Progenitor cell of endocrine pancreas (in vitro differentiated cells): ENCODE data around the gene FZD4. TPM values are rescaled to one million over a fixed set of nuclear protein-coding genes. Genes with fewer than 3 reads are reported as not detected.
"Not testable (repeated sequence)": the region's sequence is repeated elsewhere in the genome, so short reads cannot be mapped to it uniquely, and the experiment has no call there.

ENCODE experiments used
- DNase-seq: peaks from one replicate; pipeline ENCODE4 v3.0.0; 2021; ENCODE audit warnings: low spot score; ENCODE audit not compliant: unreplicated experiment
- H3K27ac Mint-ChIP-seq: 2 replicates; pipeline ENCODE4 v1.8.0; 2021; ENCODE audit warnings: mild to moderate bottlenecking, moderate library complexity, mixed read lengths
- H3K27me3 Mint-ChIP-seq: 2 replicates; pipeline ENCODE4 v1.8.0; 2021; ENCODE audit warnings: mixed read lengths
- H3K36me3 Mint-ChIP-seq: 2 replicates; pipeline ENCODE4 v1.8.0; 2022; ENCODE audit warnings: mixed read lengths; ENCODE audit not compliant: insufficient read depth
- H3K4me1 Mint-ChIP-seq: 2 replicates; pipeline ENCODE4 v1.8.0; 2021; ENCODE audit warnings: low read depth, mixed read lengths
- H3K4me3 Mint-ChIP-seq: 2 replicates; pipeline ENCODE4 v1.8.0; 2021; ENCODE audit warnings: low read depth, mild to moderate bottlenecking, moderate library complexity, mixed read lengths
- H3K9me3 Mint-ChIP-seq: 2 replicates; pipeline ENCODE4 v1.8.0; 2021; ENCODE audit warnings: low read depth, mixed read lengths
- CTCF ChIP-seq: fragments of 200-600 bp; sonication (generic); IDR thresholded peaks from one replicate; pipeline ENCODE4 v1.5.0; 2021; ENCODE audit warnings: antibody characterized with exemption, mild to moderate bottlenecking; ENCODE audit not compliant: unreplicated experiment
- total RNA-seq: library from RNA; stranded (reverse); gene quantifications from 2 replicates; pipeline ENCODE4 v1.2.1, GENCODE V29; 2021

The FZD4 gene
- total RNA-seq, 1 donor from 2014 or later: 9.3 TPM

GRCh38 chr11:86947541-86947940, 7.7 kb downstream of the FZD4 start:
- Mint-ChIP-seq H3K9me3 (no peaks in the 10 kb centered on the region), H3K4me3 (no peak overlapping the region), H3K27ac (no peak overlapping the region), H3K27me3 (no peaks in the 10 kb centered on the region), H3K36me3 (peaks cover 13% of the 10 kb centered on the region), H3K4me1 (peaks cover 40% of the 10 kb centered on the region)
- no peak for DNase-seq
- no peak for TF ChIP-seq CTCF

- H3K9me3 Mint-ChIP-seq, H3K27ac Mint-ChIP-seq, DNase-seq, H3K27me3 Mint-ChIP-seq, H3K4me3 Mint-ChIP-seq, H3K36me3 Mint-ChIP-seq: not testable (repeated sequence)
- H3K4me1 Mint-ChIP-seq: peaks cover 45% of the 10 kb centered on the region
Observed at GRCh38 chr11:86943505-86943904, 11.7 kb downstream of the FZD4 start.

- TF ChIP-seq CTCF: no peak
- Mint-ChIP-seq H3K36me3 (peaks cover 1% of the 10 kb centered on the region), H3K27me3 (no peaks in the 10 kb centered on the region), H3K9me3 (no peaks in the 10 kb centered on the region), H3K27ac (peak overlapping the region; percentile 74), H3K4me1 (peaks cover 48% of the 10 kb centered on the region), H3K4me3 (no peak overlapping the region)
- DNase-seq: no peak
Observed at GRCh38 chr11:86941871-86942599, 13.2 kb downstream of the FZD4 start.

- no peak for TF ChIP-seq CTCF
- Mint-ChIP-seq H3K4me3 (no peak overlapping the region), H3K9me3 (no peaks in the 10 kb centered on the region), H3K27ac (peak overlapping the region; percentile 78), H3K4me1 (peaks cover 47% of the 10 kb centered on the region), H3K27me3 (no peaks in the 10 kb centered on the region), H3K36me3 (peaks cover 1% of the 10 kb centered on the region)
- no peak for DNase-seq
Observed at GRCh38 chr11:86941077-86941870, 13.9 kb downstream of the FZD4 start.

GRCh38 chr11:86940122-86940777, 14.9 kb downstream of the FZD4 start:
- no peak for DNase-seq
- Mint-ChIP-seq H3K4me1 (peaks cover 45% of the 10 kb centered on the region), H3K9me3 (no peaks in the 10 kb centered on the region), H3K4me3 (peak overlapping the region; percentile 11), H3K27me3 (no peaks in the 10 kb centered on the region), H3K36me3 (peaks cover 1% of the 10 kb centered on the region), H3K27ac (peak overlapping the region; percentile 92)
- TF ChIP-seq CTCF: no peak
